ENCODE results near the gene SFXN5.

DNA sequence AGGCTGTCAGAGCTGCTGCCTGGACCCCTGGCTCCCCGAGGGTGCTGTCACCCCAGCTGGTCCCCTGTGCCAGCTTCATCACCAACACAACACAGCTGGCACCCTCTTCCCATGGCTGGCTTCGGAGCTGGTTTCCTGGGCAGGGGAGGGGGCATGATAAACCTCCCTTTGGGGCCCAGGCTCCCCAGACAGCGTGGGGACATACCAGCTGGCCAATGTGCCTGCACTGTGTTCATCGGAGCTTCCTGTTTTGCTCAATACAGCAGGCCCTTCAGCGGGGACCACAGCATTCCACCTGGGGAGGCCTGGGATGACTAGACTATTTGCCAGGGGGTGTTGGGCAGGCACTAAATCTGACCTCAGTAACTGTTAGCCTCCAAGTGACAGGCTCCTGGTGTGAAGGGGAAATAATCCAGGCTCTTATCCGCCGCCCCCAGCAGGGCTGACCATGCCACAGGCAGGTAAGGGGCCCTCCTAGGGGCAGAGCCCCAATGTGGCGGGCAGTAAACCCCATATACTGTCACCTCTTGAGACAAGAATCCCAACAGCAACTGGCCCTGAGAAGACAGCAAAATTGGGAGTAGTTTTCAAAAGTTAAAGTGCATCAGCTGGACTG lies 109.6 kb downstream of the SFXN5 start:
- TF ChIP-seq CTCF (IDR thresholded peaks at IDR 0.05; ENCODE audit: low read length) (no peak), EZH2 (IDR thresholded peaks at IDR 0.05; ENCODE audit: borderline replicate concordance, low read length) (no peak)
